Upper lobe of right lung (tissue), 1 donor: Measurements from ENCODE around the gene TPD52L2. TPM values are rescaled to one million over a fixed set of nuclear protein-coding genes. Genes with fewer than 3 reads are reported as not detected.
"Not testable (repeated sequence)": the region's sequence is repeated elsewhere in the genome, so short reads cannot be mapped to it uniquely, and the experiment has no call there.

Source experiments
- ATAC-seq: fragments of 200-7000 bp; cut with Tn5 transposase; one replicate; pipeline ENCODE4 v1.9.1; 2020; ENCODE audit warnings: mild to moderate bottlenecking, moderate library complexity
- DNase-seq: peaks from one replicate; pipeline ENCODE4 v3.0.0-alpha.2; 2020
- H3K27ac ChIP-seq: fragments of 200-600 bp; one replicate; pipeline ENCODE4 v1.8.0; 2022
- H3K27me3 ChIP-seq: fragments of 200-600 bp; one replicate; pipeline ENCODE4 v1.8.0; 2022; ENCODE audit warnings: mild to moderate bottlenecking
- H3K36me3 ChIP-seq: fragments of 200-600 bp; one replicate; pipeline ENCODE4 v1.8.0; 2022
- H3K4me1 ChIP-seq: fragments of 200-600 bp; one replicate; pipeline ENCODE4 v1.8.0; 2022
- H3K4me3 ChIP-seq: fragments of 200-600 bp; one replicate; pipeline ENCODE4 v1.8.0; 2022; ENCODE audit warnings: mild to moderate bottlenecking
- H3K9me3 ChIP-seq: fragments of 200-600 bp; one replicate; pipeline ENCODE4 v1.8.0; 2022
- CTCF ChIP-seq: fragments of 200-600 bp; IDR thresholded peaks from one replicate; pipeline ENCODE4 v1.8.0; 2022; ENCODE audit warnings: antibody characterized with exemption
- intact Hi-C: fragments of 100-400 bp; cut with DNase I; formaldehyde crosslinking; loops from one replicate; pipeline ENCODE4 v1.11.0; 2022
- total RNA-seq: library from RNA; stranded (reverse); fragmentation: NEBNext Ultra II Directional; extraction: Animal tissue kit (Norgen Biotek cat#: 25700); gene quantifications from one replicate; pipeline ENCODE4 v1.2.1, GENCODE V29; 2021
- donor health status: DM: no; HTN: yes; CAD: no; lungs with severe emphysema.

TPD52L2 gene
- total RNA-seq, 1 donor from 2014 or later = 81.5 TPM

- Histone ChIP-seq H3K9me3 (no peaks in the 10 kb centered on the region), H3K27me3 (no peaks in the 10 kb centered on the region), H3K27ac (no peak overlapping the region), H3K4me3 (no peak overlapping the region), H3K36me3 (peaks cover 65% of the 10 kb centered on the region), H3K4me1 (peaks cover 10% of the 10 kb centered on the region)
- no peak for DNase-seq
- no peak for ATAC-seq
- intact Hi-C loops = no loop called here
- TF ChIP-seq CTCF = no peak
Observed at GRCh38 chr20:63877755-63878470, 12.8 kb downstream of the TPD52L2 start.

GRCh38 chr20:63878899-63879663 lies 14.0 kb downstream of the TPD52L2 start:
- peaks cover 66% of the 10 kb centered on the region for H3K36me3 ChIP-seq
- no peak overlapping the region for H3K4me3 ChIP-seq
- H3K4me1 ChIP-seq = no peaks in the 10 kb centered on the region
- no peak for TF ChIP-seq CTCF
- no peak for DNase-seq
- intact Hi-C loops = no loop called here
- H3K27me3 ChIP-seq = no peaks in the 10 kb centered on the region
- ATAC-seq = no peak
- no peak overlapping the region for H3K27ac ChIP-seq
- no peaks in the 10 kb centered on the region for H3K9me3 ChIP-seq

GRCh38 chr20:63880901-63881300 lies 15.8 kb downstream of the TPD52L2 start:
- H3K9me3 ChIP-seq, H3K27ac ChIP-seq, H3K4me3 ChIP-seq, ATAC-seq, intact Hi-C loops, H3K27me3 ChIP-seq, DNase-seq, H3K4me1 ChIP-seq: not testable (repeated sequence)
- peaks cover 66% of the 10 kb centered on the region for H3K36me3 ChIP-seq

- Histone ChIP-seq H3K4me1 (no peaks in the 10 kb centered on the region), H3K27me3 (no peaks in the 10 kb centered on the region), H3K4me3 (no peak overlapping the region), H3K36me3 (peaks cover 63% of the 10 kb centered on the region), H3K27ac (no peak overlapping the region), H3K9me3 (no peaks in the 10 kb centered on the region)
- intact Hi-C loops = no loop called here
- DNase-seq (no peak), ATAC-seq (no peak)
- TF ChIP-seq CTCF = no peak
Observed at GRCh38 chr20:63881451-63882226, 16.6 kb downstream of the TPD52L2 start.

- ATAC-seq = no peak
- DNase-seq = no peak
Observed at GRCh38 chr20:63882257-63883200, 17.5 kb downstream of the TPD52L2 start.

More at GRCh38 chr20:63882257-63883200, 17.5 kb downstream of the TPD52L2 start:
- Histone ChIP-seq H3K27me3 (no peaks in the 10 kb centered on the region), H3K9me3 (no peaks in the 10 kb centered on the region), H3K27ac (no peak overlapping the region), H3K4me3 (no peak overlapping the region), H3K4me1 (no peaks in the 10 kb centered on the region), H3K36me3 (peaks cover 64% of the 10 kb centered on the region)
- TF ChIP-seq CTCF = no peak
- intact Hi-C loops = no loop called here
